Esophagus (tissue), 2 donors: Measurements from ENCODE around the gene CUEDC1. TPM values are rescaled to one million over a fixed set of nuclear protein-coding genes. Genes with fewer than 3 reads are reported as not detected.

Source experiments
- H3K27ac ChIP-seq, 2 donors: one replicate each; pipeline ENCODE4 v1.5.1; 2013; ENCODE audit warnings: low read depth in 2 of 2, mild to moderate bottlenecking in 2 of 2, inconsistent platforms in 1 of 2, low read length in 1 of 2, moderate library complexity in 1 of 2
- H3K27me3 ChIP-seq, 2 donors: one replicate each; pipeline ENCODE4 v1.6.1; 2013; ENCODE audit warnings: low read length in 2 of 2, control low read depth in 1 of 2, mild to moderate bottlenecking in 1 of 2; ENCODE audit not compliant: insufficient read depth in 2 of 2, control insufficient read depth in 1 of 2
- H3K36me3 ChIP-seq, 2 donors: one replicate each; pipeline ENCODE4 v1.6.1; 2013; ENCODE audit warnings: low read length in 1 of 2; ENCODE audit not compliant: control insufficient read depth in 2 of 2, insufficient read depth in 2 of 2
- H3K4me1 ChIP-seq, 2 donors: one replicate each; pipeline ENCODE4 v1.6.1; 2013; ENCODE audit warnings: low read length in 1 of 2; ENCODE audit not compliant: control insufficient read depth in 2 of 2, insufficient read depth in 2 of 2
- H3K4me3 ChIP-seq, 2 donors: one replicate each; pipeline ENCODE4 v1.5.1; 2013; ENCODE audit warnings: low read length in 2 of 2, mild to moderate bottlenecking in 2 of 2, low read depth in 1 of 2, moderate library complexity in 1 of 2
- H3K9me3 ChIP-seq, 2 donors: one replicate each; pipeline ENCODE4 v1.6.1; 2013; ENCODE audit warnings: mild to moderate bottlenecking in 2 of 2, low read depth in 1 of 2, low read length in 1 of 2, moderate library complexity in 1 of 2; ENCODE audit not compliant: control insufficient read depth in 2 of 2, insufficient read depth in 1 of 2
- WGBS, 2 donors: extraction: QIAGEN DNeasy Blood & Tissue Kit; methylation state at CpG; one replicate each; pipeline ENCODE4 v1.1.7; 2013; 5-methylcytosine and 5-hydroxymethylcytosine counted together
- polyA plus RNA-seq, 2 donors: library from polyadenylated mRNA; stranded (reverse); fragments of 200-250 nt; gene quantifications; one replicate each; pipeline ENCODE4 v1.2.3, GENCODE V29; 2013
- donor health status: healthy with polysubstance abuse.
- donor health status: Bipolar disorder and iron deficiency.

The CUEDC1 gene
- polyA plus RNA-seq, 2 donors, result 19.9 to 31.1 TPM

GRCh38 chr17:57953219-57953618, 2.0 kb downstream of the CUEDC1 start:
- Histone ChIP-seq H3K27me3 (no peaks in the 10 kb centered on the region), H3K9me3 (no peaks in the 10 kb centered on the region), H3K4me1 (peaks cover 7 to 18% of the 10 kb centered on the region in 2 donors), H3K27ac (peak overlapping the region; percentile 93), H3K4me3 (no peak overlapping the region), H3K36me3 (no peaks in the 10 kb centered on the region)
- WGBS, 2 donors, result 52 to 76% methylated on average over 1 of the region's 1 CpG

DNA sequence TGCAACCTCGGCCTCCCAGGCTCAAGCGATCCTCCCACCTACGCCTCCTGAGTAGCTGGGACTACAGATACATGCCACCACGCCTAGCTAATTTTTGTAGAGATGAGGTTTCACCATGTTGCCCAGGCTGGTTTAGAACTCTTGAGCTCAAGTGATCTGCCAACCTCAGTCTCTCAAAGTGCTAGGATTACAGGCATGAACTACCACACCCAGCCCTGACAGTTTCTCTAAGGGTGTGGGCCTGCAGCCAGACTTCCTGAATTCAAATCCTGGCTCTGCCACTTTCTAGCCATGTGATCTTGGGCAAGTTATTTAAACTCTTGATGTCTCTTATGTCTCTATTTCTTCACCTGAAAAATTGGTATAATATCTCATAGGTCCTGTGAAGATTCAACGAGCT, 5.6 kb downstream of the CUEDC1 start:
- 57 to 69% methylated on average over 5 of the region's 5 CpGs for WGBS, 2 donors
- Histone ChIP-seq H3K4me3 (no peak overlapping the region), H3K36me3 (no peaks in the 10 kb centered on the region), H3K27ac (peak overlapping the region; percentile 88 to 98), H3K9me3 (no peaks in the 10 kb centered on the region), H3K27me3 (no peaks in the 10 kb centered on the region), H3K4me1 (peaks cover 7 to 14% of the 10 kb centered on the region in 2 donors)

GRCh38 chr17:57948555-57949420, 6.4 kb downstream of the CUEDC1 start:
- Histone ChIP-seq H3K36me3 (no peaks in the 10 kb centered on the region), H3K27me3 (no peaks in the 10 kb centered on the region), H3K27ac (peak overlapping the region; percentile 88 to 98), H3K4me1 (peaks cover 7 to 13% of the 10 kb centered on the region in 2 donors), H3K4me3 (no peak overlapping the region), H3K9me3 (no peaks in the 10 kb centered on the region)
- WGBS, 2 donors, result 34 to 46% methylated on average over 5 of the region's 5 CpGs

GRCh38 chr17:57948169-57948554, 7.0 kb downstream of the CUEDC1 start:
- Histone ChIP-seq H3K27me3 (no peaks in the 10 kb centered on the region), H3K4me3 (no peak overlapping the region), H3K36me3 (no peaks in the 10 kb centered on the region), H3K9me3 (no peaks in the 10 kb centered on the region), H3K4me1 (peaks cover 7 to 9% of the 10 kb centered on the region in 2 donors), H3K27ac (peak overlapping the region; percentile 88 to 94)
- WGBS, 2 donors, result 66 to 68% methylated on average over 5 of the region's 5 CpGs

GRCh38 chr17:57947369-57947768, 7.8 kb downstream of the CUEDC1 start:
- Histone ChIP-seq H3K36me3 (no peaks in the 10 kb centered on the region), H3K4me3 (no peak overlapping the region), H3K4me1 (peaks cover 5 to 10% of the 10 kb centered on the region in 2 donors), H3K27ac (peak overlapping the region; percentile 88 to 97), H3K9me3 (no peaks in the 10 kb centered on the region), H3K27me3 (no peaks in the 10 kb centered on the region)
- WGBS, 2 donors, result 71 to 74% methylated on average over 9 of the region's 9 CpGs

DNA sequence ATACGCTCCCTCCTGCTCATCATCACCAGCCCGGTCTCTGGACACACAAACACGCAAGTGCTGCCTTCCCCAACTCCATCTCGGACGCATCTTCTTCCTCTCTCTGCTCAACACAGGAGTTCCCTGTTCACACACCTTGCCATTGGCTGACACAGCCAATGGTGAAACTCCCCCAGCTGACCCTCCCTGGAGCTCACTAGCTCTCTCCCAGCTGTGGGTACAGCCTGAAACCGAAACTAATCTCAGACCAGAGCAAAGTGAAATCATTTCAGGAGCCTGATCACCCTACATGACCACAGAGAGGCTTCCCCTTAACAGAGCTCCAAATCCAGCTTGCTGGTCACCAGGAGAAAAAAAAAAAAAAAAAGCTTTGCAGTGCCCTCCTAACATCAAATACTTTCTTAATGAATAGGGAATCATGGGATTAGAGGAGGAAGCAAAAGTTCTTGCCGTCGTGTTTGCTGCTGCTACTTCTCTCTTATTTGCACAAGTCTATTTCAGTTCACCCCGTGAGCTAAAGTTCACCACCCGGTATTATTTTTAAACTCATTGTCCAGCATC, 8.3 kb downstream of the CUEDC1 start:
- peaks cover 6 to 13% of the 10 kb centered on the region in 2 donors for H3K4me1 ChIP-seq
- H3K9me3 ChIP-seq, result no peaks in the 10 kb centered on the region
- no peaks in the 10 kb centered on the region for H3K27me3 ChIP-seq
- H3K36me3 ChIP-seq, result no peaks in the 10 kb centered on the region
- H3K27ac ChIP-seq, result peak overlapping the region; percentile 88 to 97
- WGBS, 2 donors, result 9 to 10% methylated on average over 10 of the region's 10 CpGs
- H3K4me3 ChIP-seq, result peak overlapping the region; percentile 12 to 51

- peaks cover 9 to 16% of the 10 kb centered on the region in 2 donors for H3K4me1 ChIP-seq
- WGBS, 2 donors, result 14 to 18% methylated on average over 6 of the region's 6 CpGs
- no peaks in the 10 kb centered on the region for H3K27me3 ChIP-seq
- H3K9me3 ChIP-seq, result no peaks in the 10 kb centered on the region
- peak overlapping the region in 1 of 2 donors; percentile 51 for H3K4me3 ChIP-seq
- peak overlapping the region; percentile 88 to 97 for H3K27ac ChIP-seq
- H3K36me3 ChIP-seq, result no peaks in the 10 kb centered on the region
Measured at GRCh38 chr17:57945996-57946797, 9.0 kb downstream of the CUEDC1 start.

DNA sequence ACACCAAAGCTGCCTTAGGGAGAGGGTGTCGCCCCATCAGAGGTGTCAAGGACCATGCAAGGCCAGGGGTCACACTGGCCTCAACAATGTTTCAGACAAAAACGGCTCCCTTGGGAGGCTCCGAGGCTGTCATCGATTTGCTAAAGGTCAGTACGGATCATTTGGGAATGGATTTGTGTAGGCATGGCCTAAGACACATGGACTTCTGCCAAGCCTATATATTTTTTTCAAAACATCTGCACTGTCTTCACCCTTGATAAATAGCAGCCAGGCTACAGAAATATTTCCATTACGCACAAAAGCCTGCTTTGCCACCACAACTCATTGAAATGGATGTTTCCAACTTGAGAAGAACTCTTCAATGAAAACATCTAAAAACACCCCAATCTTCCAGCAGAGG, 10.3 kb downstream of the CUEDC1 start:
- Histone ChIP-seq H3K27ac (peak overlapping the region; percentile 39 to 73), H3K9me3 (no peaks in the 10 kb centered on the region)

DNA sequence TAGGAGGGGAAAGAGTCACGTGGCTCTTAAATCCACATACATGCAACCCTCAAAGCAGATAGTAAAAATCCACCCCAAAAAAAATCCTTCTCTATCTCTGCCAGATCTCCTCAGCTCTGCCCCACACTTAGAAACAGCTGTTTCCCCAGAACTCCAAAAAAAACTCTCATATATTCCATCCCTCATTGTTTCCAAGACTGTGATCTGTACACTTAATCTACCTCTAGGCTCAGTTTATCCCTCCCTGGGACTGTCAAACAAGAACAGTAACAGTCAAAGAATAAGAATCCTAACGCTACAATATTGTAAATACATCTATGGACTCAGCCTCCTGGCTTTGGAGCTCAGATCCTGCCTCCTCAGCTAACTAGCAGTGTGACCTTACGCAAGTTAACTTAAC, 11.6 kb downstream of the CUEDC1 start:
- 44 to 60% methylated on average over 3 of the region's 3 CpGs for WGBS, 2 donors
- Histone ChIP-seq H3K36me3 (no peaks in the 10 kb centered on the region), H3K9me3 (no peaks in the 10 kb centered on the region), H3K4me1 (peaks cover 7 to 22% of the 10 kb centered on the region in 2 donors), H3K27me3 (no peaks in the 10 kb centered on the region), H3K27ac (peak overlapping the region; percentile 95 to 96), H3K4me3 (no peak overlapping the region)

More for the DNA sequence above, 10.3 kb downstream of the CUEDC1 start:
- 64 to 78% methylated on average over 6 of the region's 6 CpGs for WGBS, 2 donors
- Histone ChIP-seq H3K27me3 (no peaks in the 10 kb centered on the region), H3K4me1 (peaks cover 12 to 21% of the 10 kb centered on the region in 2 donors), H3K4me3 (no peak overlapping the region), H3K36me3 (no peaks in the 10 kb centered on the region)
